Measurements from ENCODE around the gene NR3C2. TPM values are rescaled to one million over a fixed set of nuclear protein-coding genes. Genes with fewer than 3 reads are reported as not detected.

The NR3C2 gene
- total and polyA plus RNA-seq, 2 of the 4 experiments (the other 2 are of a cell fraction) = 1.1 to 2.3 TPM

GRCh38 chr4:148266240-148266639, 176.0 kb downstream of the NR3C2 start:
- Histone ChIP-seq H2BK5ac (ENCODE audit: low read depth, low read length, poor library complexity, severe bottlenecking) (no peak overlapping the region), H3K9ac (ENCODE audit: low read depth, low read length) (no peak overlapping the region), H2BK15ac (ENCODE audit: low read depth, low read length) (no peak overlapping the region), H2BK20ac (ENCODE audit: low read depth, low read length) (no peak overlapping the region), H3K27me3 (ENCODE audit: control insufficient read depth, insufficient read depth, low read length) (no peaks in the 10 kb centered on the region), H3K36me3 (ENCODE audit: control insufficient read depth, insufficient read depth, low read length) (no peaks in the 10 kb centered on the region), H4K8ac (ENCODE audit: low read depth in 2 of 2, low read length in 2 of 2) (no peak overlapping the region), H3K56ac (ENCODE audit: extremely low read depth, insufficient read depth, low read length) (no peak overlapping the region), H2AK5ac (ENCODE audit: low read depth, low read length) (no peak overlapping the region), H2BK120ac (ENCODE audit: low read depth, low read length) (no peak overlapping the region), H3K23ac (ENCODE audit: low read depth, low read length) (no peak overlapping the region), H3K4me3 (ENCODE audit: insufficient read depth, low read depth, low read length) (no peak overlapping the region), H4K91ac (ENCODE audit: insufficient read depth, low read depth, low read length) (no peak overlapping the region), H3K9me1 (ENCODE audit: insufficient read depth, low read length) (no peaks in the 10 kb centered on the region), H3K18ac (ENCODE audit: low read depth, low read length) (no peak overlapping the region), H3K9me3 (ENCODE audit: control insufficient read depth, insufficient read depth, low read length) (no peaks in the 10 kb centered on the region), H3K4ac (ENCODE audit: low read depth, low read length) (no peak overlapping the region), H3K14ac (replicated peaks; ENCODE audit: low read depth, low read length) (no peak overlapping the region), H4K20me1 (ENCODE audit: insufficient read depth, low read length) (no peaks in the 10 kb centered on the region), H3K27ac (ENCODE audit: insufficient read depth, low read length) (no peak overlapping the region), H2AK9ac (replicated peaks; ENCODE audit: low read depth, low read length, poor library complexity) (no peak overlapping the region), H4K5ac (ENCODE audit: low read depth, low read length) (no peak overlapping the region), H3K4me2 (ENCODE audit: low read depth, low read length) (no peak overlapping the region), H3K79me1 (ENCODE audit: low read depth in 1 of 2, low read length in 2 of 2) (no peaks in the 10 kb centered on the region), H3K4me1 (ENCODE audit: control insufficient read depth, insufficient read depth, low read length) (no peaks in the 10 kb centered on the region), H2AFZ (replicated peaks; ENCODE audit: low read length, poor library complexity) (no peak overlapping the region)
- dilution Hi-C loops (cut with HindIII; ENCODE audit: low sequenced_read_pairs, unreplicated experiment) (no loop called here), in situ Hi-C loops (cut with MboI; ENCODE audit: low sequenced_read_pairs) (no loop called here), intact Hi-C loops (cut with micrococcal nuclease) (no loop called here)
- 88% methylated on average over 6 of the region's 7 CpGs; no CpG with 5 or more reads in 1 of the 2 experiments for WGBS, 2 experiments (ENCODE audit: extremely low coverage in 2 of 2, insufficient read length in 1 of 2)
- ATAC-seq (ENCODE audit: low read depth) = no peak
- ChIA-PET POLR2A (ENCODE audit: unreplicated experiment) (no interaction called here), CTCF (no interaction called here)
- no TSS peak for BruUV-seq (replicated peaks)
- TF ChIP-seq RCOR1 (IDR thresholded peaks at IDR 0.05; ENCODE audit: insufficient replicate concordance, low read length) (no peak), MAFK (IDR thresholded peaks at IDR 0.05; ENCODE audit: low read depth, low read length) (no peak), MXI1 (IDR thresholded peaks at IDR 0.05; ENCODE audit: borderline replicate concordance, low read depth, low read length) (no peak), CEBPB (IDR thresholded peaks at IDR 0.05; ENCODE audit: low read depth, low read length) (no peak), FOS (IDR thresholded peaks at IDR 0.05; ENCODE audit: low read depth, low read length) (no peak), MAZ (IDR thresholded peaks at IDR 0.05; ENCODE audit: borderline replicate concordance, low read depth, low read length) (no peak), RFX5 (IDR thresholded peaks at IDR 0.05; ENCODE audit: low read depth, low read length) (no peak), NFE2L2 (IDR thresholded peaks at IDR 0.05; ENCODE audit: low read depth, low read length) (no peak), POLR2A (IDR thresholded peaks at IDR 0.05; ENCODE audit: low read depth, low read length) (no peak), RAD21 (IDR thresholded peaks at IDR 0.05; ENCODE audit: low read length) (no peak), CHD1 (IDR thresholded peaks at IDR 0.05; ENCODE audit: low read depth, low read length) (no peak)
- no peak for DNase-seq

Data from IMR-90 (cell line).